ENCODE measurements around the gene IL17RE.
"Not testable (repeated sequence)": the region's sequence is repeated elsewhere in the genome, so short reads cannot be mapped to it uniquely, and the experiment has no call there.

IL17RE gene

DNA sequence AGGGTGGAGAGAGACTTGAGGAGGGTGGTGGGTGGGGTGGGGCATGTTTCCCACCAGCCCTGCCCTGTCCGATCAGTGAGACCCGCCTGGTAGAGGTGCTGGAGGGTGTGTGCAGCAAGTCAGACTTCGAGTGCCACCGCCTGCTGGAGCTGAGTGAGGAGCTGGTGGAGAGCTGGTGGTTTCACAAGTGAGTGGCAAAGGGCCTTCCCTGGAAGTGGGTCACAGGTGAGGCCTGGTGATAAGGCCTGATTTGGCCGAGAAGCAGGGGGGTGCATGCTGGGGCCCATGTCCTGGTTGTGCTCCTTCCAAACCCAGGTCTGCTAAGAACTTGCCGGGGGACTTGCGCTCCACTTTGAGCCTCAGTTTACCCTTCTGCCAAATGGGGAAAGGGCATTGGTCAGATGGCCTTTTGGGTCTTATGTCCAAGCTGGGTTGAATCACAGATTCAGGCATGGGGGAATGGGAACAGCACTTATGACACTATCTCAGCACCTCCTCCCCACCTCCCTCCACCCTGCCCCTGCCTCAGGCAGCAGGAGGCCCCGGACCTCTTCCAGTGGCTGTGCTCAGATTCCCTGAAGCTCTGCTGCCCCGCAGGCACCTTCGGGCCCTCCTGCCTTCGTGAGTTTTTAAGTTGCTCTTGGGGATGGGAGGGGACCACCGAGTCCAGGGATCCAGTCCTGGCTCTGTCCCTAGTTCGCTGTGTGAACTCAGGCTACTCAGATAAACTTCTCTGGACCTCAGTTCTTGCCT, 35.0 kb downstream of the IL17RE start:
- DNase-seq = no peak

DNA sequence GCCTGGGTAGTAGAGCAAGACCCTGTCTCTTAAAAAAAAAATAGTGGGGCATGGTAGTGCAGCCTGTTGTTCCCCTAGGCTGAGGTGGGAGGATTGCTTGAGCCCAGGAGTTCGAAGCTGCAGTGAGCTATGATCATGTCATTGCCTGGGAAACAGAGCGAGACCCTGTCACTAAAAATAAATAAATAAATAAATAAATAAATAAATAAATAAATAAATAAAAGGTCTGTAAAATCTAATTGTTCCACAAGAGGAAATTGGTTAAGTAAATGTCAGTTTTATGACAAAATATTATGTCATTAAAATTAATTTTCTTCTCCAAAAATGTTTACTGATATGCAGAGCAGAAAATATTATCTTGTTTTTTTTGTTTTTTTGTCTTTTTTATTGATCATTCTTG, 36.3 kb downstream of the IL17RE start:
- DNase-seq = no peak

DNA sequence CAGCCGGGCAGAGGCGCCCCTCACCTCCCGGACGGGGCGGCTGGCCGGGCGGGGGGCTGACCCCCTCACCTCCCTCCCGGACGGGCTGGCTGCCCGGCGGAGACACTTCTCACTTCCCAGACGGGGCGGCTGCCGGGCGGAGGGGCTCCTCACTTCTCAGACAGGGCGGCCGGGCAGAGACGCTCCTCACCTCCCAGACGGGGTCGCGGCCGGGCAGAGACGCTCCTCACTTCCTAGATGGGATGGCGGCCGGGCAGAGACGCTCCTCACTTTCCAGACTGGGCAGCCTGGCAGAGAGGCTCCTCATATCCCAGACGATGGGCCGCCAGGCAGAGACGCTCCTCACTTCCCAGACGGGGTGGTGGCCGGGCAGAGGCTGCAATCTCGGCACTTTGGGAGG, 37.3 kb downstream of the IL17RE start:
- DNase-seq = not testable (repeated sequence)

DNA sequence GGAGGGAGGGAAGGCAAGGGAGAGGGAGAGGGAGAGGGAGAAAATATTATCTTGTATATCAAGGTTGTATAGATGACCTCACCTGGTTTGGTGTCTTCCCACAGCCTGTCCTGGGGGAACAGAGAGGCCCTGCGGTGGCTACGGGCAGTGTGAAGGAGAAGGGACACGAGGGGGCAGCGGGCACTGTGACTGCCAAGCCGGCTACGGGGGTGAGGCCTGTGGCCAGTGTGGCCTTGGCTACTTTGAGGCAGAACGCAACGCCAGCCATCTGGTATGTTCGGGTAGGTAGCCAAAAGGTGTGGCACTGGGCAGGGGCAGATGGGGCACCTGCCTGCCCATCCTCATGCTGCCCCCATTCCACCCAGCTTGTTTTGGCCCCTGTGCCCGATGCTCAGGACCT, 38.1 kb downstream of the IL17RE start:
- no peak for DNase-seq

DNA sequence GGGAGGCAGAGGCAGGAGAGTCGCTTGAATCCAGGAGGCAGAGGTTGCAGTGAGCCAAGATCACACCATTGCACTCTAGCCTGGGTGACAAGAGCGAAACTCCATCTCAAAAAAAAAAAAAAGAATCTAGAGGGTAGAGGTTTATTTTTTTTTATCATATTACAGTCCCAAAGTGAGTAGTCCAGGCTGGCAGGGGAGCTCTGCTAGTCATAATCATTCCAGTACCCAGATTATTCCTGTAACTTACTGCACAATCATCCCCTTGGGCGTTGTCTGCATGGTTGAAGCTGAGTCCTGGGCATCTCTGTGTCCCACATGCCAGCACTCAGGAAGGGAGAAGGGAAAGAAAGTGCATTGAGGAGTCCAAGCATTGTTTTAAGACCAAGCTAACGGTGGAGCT, 39.5 kb downstream of the IL17RE start:
- DNase-seq = no peak

DNA sequence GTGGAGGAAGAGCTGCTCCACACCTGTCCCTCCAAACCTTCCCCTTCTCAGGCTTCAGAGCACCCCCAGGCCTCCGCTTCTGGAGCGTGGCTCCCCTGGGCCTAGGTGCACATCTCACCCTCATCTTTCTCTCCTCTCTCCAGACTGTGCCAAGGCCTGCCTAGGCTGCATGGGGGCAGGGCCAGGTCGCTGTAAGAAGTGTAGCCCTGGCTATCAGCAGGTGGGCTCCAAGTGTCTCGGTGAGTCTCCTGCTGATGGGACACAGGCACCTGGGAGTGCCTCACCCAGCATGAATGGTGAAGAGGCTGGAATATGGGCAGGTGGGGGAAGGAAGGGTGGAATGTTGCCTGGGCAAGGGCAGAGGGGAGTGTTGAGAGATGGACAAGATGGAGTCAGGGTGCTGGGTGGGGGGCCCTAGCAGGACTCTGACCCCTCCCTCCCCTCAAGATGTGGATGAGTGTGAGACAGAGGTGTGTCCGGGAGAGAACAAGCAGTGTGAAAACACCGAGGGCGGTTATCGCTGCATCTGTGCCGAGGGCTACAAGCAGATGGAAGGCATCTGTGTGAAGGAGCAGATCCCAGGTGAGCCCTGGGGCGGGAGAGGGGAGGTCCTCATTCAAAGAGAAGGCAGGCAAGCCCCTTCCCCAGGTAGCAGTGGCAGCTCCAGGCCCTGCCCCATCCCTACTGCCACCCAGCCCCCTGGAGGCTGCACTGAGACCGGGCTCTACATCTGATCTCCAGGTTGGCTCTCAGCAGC, 40.5 kb downstream of the IL17RE start:
- no peak for DNase-seq

DNA sequence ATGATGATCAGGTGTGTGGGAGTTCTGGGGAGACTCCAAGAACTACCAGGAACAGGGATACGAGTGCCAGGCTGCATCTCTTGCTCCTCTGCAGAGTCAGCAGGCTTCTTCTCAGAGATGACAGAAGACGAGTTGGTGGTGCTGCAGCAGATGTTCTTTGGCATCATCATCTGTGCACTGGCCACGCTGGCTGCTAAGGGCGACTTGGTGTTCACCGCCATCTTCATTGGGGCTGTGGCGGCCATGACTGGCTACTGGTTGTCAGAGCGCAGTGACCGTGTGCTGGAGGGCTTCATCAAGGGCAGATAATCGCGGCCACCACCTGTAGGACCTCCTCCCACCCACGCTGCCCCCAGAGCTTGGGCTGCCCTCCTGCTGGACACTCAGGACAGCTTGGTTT, 41.6 kb downstream of the IL17RE start:
- no peak for DNase-seq

DNA sequence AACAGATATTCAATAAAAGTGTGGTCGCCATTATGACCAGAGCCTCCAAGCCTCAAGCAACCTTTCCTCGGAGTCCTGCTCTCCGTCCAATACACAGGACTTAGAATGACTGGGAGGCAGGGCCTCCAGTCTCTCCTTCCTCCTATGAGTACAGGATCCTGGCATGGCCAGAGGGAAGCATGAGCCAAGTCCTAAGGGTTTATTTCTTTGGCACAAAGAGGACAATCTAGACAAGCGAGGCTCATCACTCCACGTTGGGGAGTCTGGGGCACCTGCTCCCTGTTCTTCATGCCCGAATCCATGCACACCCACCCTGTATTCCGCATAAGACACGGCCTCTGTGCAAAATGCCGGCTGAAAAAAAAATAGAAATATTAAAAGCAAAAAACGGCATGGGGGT, 42.7 kb downstream of the IL17RE start:
- no peak for DNase-seq

DNA sequence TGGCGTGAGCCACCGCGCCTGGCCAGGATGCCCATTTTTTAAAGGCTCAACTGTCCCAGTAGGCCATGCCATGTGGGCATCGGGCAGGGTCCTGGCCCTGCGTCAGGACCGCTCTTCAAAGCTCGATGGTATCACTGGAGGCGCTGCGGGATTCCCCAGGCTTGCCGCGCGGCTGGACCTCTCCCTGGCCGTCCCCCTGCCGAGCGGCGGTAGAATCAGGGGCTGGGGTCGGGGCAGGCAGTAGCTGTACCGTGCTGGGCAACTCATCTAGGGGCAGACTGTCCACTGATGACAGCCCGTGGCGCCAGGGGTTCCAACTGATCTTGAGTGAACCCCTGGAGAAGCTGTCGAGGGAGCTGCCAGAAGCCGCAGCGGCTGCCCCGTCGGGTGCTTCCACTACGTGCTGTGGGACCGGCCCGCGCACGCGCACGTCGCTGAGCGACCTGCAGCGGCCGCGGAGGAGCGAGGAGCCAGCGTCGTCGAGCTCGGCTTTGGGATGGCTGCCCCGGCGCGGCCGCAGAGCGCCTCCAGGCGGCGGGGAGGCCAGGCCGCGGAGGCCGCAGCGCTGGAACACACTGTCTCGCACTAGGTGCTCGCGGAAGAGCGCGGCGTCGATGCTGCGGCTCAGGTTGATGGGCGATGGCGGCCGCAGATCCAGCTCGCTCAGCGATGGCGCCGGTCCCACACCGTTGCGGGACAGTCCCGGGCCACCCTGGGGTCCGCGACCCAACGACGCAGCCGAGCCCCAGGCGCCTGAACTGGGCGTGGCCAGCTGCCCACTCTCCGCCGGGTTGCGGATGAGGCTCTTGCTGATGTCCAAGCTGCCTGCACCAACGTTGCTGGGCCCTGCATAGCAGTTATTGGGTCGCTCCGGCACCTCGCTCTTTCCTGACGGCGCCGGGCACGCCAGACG, 43.7 kb downstream of the IL17RE start:
- DNase-seq = peak; percentile 43

DNA sequence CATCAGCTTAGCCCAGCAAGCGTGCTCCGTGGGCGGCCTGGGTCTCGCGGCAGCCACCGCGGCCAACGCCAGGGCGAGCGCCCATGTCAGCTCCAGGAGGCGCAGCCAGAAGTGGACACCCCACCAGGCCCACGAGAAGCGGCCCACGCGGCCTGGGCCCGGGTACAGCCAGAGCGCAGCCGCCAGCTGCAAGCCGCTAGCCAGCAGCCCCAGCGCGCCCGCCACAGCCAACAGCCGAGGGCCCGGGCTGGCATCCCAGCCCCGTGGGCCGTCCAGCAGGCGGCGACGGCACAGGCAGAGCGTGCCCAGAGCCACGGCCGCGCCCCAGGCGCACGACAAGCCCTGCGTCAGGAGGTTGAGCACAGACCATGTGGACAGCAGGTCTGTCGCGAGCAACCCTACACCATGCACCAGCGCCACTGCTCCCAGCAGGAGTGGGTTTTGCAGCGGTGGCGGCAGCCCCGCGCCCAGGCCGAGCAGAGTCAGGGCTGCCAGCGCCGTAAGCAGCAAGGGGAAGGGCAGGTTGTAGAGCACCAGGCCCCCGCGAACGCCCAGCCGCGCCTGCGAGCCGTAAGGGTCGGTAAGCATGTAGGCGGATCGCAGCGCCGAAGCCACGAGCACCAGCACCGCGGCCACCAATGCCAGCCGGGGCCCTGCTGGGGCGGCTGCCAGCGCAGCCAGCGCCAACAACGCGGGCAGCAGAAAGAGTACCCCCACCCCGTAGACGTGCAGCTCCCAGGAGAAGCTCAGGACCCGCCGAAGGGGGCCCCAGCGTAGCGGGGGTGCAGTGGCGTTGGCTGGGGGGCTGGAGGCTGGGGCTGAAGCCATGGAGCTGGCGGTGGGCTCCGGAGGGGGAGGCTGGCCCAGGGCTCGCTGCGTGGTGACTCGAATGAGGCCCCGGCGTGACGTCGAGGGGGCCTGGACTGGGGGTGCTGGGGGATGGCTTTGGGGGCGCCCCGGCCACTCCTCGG, 44.7 kb downstream of the IL17RE start:
- peak; percentile 38 for DNase-seq

DNA sequence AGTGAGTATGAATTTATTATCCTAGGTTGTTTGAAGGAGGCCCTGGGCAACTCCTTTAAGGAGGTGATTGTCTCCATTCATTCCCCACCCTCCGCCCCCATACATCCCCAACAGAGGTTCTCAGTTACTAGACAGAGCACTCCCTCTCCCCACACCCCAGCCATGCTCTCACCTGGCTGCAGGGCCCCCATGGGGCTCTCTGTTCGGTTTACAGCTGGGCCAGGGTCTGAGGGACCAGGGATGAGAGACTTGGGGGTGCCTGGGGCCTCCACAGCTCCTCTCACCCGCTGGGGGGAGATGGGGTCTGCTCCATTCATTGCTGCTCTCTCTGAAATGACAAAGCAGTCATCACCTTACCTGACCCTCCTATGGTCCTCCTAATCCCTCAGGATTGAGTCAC, 45.9 kb downstream of the IL17RE start:
- no peak for DNase-seq

DNA sequence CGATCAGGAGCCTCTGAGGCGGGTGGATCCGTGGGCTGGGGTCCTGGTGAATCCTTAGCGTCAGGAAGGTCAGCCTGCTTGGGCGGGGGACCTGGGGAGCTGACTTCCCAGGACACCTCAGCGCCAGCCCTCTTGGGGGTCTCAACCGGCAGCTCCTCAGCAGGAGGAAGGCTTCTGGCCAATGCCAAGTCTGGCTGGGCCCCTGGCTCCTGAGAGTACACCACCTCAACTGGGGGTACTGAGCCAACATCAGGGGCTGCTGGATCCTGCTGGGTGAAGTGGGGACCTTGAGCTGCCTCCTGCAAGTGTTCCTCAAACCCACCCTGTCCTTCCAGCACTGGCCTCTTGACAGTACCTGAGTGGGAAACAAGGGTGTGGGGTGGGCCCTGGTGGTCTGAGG, 46.5 kb downstream of the IL17RE start:
- DNase-seq = no peak

DNA sequence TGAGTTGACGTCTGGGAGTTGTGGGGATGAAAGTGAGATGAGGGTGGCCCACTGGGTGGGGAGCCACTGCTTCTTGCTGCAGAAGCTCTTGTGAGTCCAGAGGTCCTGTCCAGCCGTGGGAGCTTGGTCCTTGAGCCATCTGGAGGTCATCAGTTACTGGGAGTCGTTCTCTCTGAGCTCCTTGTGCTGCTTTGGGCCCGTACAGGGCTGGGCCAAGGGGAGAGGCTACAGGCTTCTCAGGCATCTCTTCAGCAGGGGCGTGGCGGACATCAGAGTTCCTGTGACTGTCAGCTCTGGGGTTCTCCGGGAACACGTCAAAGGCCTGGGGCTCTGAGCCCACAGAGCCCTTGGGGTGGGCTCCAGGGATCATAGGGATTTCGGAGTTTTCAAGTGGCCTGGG, 47.0 kb downstream of the IL17RE start:
- DNase-seq = no peak

DNA sequence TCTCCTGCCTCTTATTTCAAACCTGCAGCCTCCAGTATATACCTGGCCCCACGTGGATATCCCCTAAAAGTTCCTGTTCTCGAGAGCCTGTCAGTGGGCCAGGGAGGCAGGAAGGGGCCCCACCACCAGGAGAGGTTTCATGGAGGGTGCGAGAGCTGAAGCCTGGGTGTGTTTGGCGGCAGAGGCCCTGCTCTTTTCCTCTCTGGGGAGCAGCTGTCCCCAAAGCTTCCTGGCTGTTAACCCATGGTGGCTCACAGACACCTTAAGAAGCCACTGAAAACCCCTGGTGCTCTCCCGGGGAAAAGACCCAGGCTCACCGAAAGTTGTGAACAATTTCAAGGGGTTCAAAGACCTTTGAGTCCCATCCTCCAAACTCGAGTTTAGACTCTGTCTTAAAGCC, 48.5 kb downstream of the IL17RE start:
- DNase-seq = no peak

DNA sequence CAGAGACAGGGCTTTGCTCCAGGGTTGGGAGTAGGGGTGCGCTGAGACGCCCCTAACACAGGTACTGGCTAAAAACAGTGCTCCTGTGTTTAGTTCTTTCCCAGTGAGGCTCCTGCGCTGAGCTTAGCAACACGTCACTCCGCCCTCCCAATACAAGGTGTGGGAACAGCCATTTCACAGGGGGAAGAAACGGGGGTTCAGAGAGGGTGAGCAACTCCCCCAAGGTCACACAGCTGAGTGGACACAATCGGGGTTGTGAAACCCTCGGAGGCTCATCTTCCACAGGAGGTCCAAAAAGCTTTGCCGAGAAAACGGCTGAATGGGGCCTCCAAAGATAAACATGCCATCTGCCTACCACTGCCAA, 48.9 kb downstream of the IL17RE start:
- no peak for DNase-seq

DNA sequence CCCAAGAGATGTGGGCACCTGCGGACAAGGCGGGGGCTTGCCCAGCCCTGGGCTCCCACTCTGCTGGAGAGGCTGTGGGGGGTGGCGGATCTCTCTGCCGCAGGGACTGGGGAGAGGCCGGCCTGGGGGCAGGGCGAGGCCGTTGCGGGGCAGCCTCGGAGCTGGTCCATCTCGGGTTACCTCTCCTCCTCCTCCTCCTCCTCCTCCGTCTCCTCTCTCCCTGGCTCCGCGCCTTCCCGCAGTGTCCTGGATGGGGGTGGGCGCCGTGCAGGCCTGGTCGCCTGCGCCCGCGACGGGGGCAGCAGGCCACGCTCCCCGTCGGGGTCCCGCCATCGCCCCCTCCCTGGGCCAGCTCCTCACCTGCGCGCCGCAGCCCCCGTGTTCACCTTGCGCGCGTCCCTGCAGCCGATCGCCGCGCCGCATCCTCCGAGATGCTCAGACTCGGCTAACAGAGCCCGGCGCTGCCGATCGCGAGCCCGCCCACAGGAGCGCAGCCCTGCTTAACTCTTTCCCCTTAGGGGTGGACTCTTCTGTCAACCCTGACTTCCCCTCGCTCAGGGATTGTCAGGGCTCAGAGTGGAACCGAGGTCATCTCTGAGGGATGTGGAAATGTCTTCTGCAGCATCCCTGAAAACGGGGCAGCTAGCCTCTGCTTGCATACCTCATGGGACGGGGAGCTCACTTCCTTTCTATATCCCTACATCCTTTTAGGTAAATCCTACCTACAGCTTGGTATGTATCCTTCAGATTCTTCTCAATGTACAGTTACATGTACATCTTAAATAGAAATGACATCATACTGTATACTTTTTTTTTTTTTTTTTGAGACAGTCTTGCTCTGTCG, 49.5 kb downstream of the IL17RE start, which contains the start of gene PRRT3:
Gene PRRT3, minus strand, starts transcription at position 447 of the 844 bp plus-strand sequence. CDS start 2,293 bp downstream, outside the sequence.
- DNase-seq = no peak

DNA sequence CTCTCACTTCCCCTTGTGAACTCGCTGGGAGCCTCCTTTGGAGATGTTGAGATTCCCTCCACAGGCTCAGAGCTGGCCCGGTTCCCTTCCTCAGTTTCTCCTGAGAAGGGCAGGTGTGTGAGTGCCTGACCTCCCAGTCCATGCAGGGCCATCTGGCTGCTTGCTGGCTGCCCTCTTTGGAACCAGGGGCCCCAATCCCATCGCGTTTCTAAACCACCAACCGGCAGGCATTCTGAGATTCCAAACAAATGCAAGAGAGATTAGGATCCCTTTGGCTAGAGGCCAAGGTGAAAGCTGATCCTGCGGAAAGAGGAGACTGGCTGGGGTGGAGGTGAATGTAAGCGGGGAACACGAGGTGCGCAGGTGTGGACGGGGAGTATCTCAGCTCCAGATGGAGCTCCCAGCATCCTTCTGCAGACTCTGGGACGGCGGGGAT, 52.4 kb downstream of the IL17RE start:
- peak; percentile 89 for DNase-seq

DNA sequence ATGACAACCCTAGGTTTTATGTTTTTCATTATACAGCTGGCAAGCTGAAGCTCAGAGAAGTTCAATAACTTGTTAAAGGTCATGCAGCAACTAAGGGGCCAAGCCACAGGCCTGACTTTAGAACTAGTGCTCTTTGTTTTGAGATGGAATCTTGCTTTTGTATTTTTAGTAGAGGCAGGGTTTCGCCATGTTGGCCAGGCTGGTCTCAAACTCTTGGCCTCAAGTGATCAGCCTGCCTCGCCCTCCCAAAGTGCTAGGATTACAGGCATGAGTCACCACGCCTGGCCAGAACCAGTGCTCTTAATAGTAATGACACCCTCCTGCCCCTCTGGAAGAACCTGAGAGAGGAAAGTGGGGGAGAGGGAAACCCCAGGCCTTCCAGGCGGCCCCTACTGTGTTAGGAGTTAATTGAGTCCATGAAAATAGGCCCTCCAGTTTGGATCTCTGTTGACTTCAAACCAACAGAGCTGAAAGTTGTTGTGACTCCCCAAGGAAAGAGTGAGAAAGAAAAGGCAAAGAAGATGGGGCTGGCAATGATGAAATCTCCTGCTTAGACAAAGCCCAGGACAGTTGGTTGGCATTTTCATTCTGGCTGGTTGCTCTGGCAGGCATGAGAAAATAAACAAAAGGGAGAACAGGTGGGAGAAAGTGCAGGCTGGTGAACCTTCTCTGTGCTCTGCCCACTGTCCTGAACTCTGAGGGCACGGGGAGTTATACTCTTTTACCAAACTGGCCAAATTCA, 53.1 kb downstream of the IL17RE start:
- DNase-seq = no peak

DNA sequence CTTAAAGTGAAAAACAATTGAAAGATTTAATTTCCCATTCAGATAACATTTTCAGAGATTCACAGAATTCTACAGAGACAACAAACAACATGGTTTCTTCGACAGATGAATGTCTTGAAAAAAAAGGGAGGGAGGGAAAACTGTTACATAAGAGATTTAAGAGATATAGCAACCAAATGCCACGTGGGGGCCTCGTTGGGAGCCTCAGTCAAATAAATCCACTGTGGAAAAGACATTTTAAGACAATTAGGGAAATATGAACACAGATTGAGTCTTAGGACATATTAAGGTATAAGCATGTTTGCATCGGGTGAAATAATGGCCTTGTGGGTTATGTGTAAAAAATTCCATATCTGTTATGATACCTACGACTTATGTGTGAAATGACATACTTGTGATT, 54.6 kb downstream of the IL17RE start:
- DNase-seq = no peak

DNA sequence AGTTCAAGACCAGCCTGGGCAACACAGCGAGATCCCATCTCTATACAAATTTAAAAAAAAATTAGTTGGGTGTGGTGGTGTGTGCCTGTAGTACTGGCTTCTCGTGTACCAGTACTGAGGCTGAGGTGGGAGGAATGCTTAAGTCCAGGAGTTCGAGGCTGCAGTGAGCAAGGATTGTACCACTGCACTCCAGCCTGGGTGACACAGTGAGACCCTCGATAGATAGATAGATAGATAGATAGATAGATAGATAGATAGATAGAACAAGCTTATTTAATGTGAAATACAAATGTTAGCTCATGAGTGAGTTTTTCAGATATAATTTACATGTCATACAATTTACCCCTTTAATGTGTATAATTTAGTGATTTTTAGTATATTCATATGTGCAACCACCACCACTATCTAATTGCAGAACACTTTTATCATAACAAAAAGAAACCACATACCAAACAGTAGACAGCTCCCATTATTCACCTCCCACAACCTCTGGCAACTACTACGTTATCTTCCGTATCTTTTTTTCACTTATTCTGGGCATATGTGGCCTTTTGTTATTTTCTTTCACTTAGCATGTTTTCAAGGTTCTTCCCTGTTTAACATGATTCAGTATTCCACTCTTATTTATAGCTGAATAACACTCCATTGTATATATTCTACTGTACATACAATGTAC, 62.7 kb downstream of the IL17RE start:
- no peak for DNase-seq

Data from NCI-H524 treated with DMSO at 0.1 percent for 48 hours (cell line).